GM19043 (cell line): ENCODE data around the gene SF3B3.

ENCODE experiments used
- ATAC-seq: cut with Tn5 transposase; IDR thresholded peaks from one replicate; pipeline ENCODE4 v1.9.1; 2021; ENCODE audit warnings: low read depth; ENCODE audit not compliant: unreplicated experiment

SF3B3 gene

DNA sequence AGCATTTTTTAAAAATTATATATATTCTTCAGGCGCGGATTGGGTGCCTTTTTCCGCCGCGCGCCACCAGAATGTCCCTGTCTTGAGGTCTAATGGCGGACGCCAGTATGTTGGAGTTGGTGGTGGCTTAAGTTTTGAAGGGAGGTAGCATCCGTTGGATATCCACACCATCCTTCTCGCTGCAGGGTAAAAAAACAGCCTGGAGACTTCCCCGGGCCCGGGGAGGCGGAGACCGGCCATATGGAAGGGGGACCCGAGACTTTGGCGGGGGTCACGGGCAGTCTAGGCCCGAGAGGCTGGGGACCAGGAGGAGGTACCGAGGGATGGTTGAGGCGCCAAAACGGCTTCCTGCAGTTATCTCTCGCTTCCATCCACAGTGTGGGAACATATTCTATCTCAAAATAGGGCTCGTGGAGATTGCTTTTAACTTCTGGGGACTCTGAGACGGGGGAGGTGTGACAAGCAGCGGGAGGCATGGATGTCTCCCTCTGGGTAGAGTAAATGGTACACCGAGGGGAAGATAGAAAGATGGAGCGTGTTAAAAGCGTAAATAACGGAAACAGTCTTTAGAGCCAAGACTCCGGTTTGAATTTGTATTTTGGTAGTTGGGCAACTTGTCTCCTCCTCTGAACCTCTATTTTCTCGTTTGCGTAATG, at the start of gene SF3B3:
TSS of gene SF3B3 (plus strand) at position 74 of the 656 bp plus-strand sequence. CDS start 2,841 bp downstream, outside the sequence.
- ATAC-seq, result no peak

- ATAC-seq, result no peak
Observed at GRCh38 chr16:70474320-70475053, 49.1 kb upstream of the SF3B3 start.

DNA sequence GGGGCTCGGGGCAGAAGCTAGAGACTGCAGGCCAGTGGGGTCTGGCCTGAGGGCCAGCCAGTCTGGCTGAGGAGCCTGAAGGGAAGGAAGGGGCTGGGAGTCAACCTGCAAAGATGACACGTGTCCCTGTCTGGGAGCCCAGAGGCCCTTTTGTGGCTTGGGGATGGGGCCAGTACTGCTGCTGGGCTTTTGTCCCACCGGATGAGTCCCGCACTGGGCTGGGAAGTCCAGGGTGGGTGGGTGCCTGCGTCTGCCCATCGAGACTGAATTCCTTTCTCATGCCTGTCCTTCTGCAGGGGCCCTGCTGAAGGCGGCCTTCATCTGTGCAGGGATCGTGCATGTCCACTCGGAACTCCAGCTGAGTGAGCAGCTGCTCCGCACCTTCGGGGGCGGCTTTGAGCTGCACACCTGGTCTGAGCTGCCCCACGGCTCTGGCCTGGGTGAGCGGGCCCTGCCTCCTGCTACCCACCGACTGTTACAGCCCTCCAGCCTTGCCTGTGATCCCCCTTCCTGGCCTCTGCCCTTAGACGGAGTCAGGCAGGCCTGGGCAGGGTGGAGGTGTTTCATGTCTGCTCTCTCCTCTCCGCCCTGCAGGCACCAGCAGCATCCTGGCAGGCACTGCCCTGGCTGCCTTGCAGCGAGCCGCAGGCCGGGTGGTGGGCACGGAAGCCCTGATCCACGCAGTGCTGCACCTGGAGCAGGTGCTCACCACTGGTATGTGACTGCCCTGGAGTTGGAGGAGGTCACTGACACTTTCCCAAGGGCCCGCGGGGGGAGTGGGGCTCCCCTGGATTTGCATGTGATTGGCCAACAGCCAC, 48.4 kb upstream of the SF3B3 start:
- no peak for ATAC-seq

- ATAC-seq, result peak; percentile 91
Observed at GRCh38 chr16:70476272-70477020, 47.2 kb upstream of the SF3B3 start.

DNA sequence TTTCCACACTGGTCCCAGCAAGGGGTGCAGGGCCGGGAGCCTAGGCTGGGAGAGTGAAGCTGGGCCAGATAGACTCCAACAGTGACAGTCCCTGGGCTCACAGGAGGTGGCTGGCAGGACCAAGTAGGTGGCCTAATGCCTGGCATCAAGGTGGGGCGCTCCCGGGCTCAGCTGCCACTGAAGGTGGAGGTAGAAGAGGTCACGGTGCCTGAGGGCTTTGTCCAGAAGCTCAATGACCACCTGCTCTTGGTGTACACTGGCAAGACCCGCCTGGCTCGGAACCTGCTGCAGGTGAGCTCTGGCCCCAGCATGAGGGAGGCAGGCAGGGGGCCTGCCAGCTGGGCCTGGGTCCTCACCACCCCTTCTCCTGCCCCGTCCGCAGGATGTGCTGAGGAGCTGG, 45.4 kb upstream of the SF3B3 start:
- ATAC-seq, result no peak

GRCh38 chr16:70478912-70479341, 44.7 kb upstream of the SF3B3 start:
- no peak for ATAC-seq

DNA sequence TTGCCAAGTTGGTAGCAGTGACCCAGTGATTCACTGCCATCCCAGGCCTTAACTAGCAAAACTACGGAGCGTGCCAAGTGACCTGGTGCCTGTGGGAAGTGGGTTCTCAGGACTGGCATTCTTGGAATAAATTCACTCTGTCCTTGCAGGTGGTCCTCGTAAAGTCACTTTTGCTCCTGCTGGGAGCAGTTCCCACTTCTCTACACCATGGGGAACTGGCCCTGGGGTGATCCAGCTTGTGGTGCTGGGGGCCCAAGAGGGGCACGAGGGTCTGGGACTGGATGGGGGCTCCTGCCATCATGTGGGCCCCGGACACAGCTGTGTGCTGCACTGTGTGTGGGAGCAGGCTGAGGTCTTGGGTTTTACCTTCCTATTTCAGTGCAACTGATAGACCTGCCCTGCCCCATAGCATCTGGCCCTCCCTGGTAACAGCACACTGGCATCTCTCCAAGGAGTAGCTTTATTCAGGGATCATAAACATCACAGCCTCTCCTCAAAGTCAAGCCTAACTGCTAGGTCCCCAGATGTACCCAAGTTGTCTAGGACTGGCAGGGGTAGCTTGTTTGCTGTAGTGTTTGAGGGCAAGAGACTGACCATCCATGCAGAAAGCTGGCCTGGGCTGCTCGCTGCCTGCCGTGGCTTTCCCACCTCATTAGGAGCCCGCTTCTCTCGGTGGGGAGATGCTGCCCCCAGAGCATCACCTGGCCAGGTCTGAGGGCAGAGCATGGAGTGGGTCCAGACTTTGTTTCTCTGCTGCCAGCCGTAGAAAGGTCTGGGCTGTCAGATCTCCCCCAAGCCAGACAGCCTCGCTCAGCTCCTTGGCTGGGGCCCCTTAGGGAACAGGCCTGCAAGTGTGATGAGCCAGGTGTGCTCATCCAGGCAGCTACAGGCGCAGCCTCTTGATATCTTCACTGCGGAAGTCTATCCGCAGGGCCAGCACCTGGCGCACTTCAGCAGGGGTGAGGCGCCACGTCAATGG, 43.2 kb upstream of the SF3B3 start:
- ATAC-seq, result no peak

GRCh38 chr16:70481929-70482536, 41.6 kb upstream of the SF3B3 start:
- no peak for ATAC-seq

DNA sequence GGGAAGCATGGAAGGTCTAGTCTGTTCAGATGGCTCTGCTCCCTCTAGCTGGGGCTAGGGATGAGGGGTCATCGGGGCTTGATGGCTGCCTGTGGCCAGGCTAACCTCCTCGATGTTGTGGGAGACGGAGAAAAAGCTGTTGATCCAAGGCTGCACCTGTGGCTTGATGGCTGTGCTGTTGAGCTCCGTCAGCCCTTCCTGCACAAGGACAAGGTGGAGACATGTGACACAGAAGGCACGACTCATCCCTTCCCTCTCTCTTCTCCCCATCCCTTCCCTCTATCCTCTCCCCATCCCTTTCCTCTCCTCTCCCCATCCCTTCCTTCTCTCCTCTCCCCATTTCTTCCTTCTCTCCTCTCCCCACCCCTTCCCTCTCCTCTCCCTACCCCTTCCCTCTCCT, 41.0 kb upstream of the SF3B3 start:
- no peak for ATAC-seq

DNA sequence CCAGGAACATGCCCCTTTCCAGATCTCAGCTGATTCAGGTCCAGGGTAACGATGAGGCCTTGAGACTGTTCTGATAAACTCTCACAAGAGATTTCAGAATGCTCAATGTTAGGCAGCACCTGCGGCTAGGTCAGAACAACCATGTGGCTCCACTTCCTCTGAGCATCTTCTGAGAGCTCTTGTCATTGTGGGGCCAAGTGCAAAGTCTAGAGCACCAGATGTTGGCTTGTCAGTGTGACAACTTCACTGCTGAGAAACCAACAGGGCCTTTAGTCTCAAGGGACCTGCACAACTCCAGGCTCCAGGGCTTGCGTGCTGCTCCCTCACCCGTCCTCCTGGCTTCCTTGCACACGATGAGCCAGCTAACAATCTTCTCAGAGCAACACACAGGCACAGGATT, 40.2 kb upstream of the SF3B3 start:
- peak; percentile 81 for ATAC-seq

GRCh38 chr16:70484867-70485266, 38.7 kb upstream of the SF3B3 start:
- ATAC-seq, result no peak

DNA sequence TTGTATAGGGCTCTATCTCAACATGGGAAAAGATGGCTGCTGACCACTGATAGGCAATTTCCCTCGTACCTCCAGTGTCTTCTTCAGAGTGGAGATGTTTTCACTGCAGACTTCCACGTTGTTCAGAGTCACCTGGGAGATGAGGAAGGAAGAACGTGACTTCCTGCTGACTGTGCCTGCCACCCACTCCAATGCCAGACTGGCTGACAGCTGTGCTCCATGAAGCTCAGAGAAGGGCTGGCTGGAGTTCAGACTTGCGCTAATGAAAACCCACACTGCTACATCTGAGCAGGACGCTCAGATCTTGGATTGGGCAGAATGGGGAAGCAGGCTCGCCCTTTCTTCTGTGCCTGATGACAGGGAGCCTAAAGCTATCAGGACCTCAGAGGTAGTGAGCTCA, 33.4 kb upstream of the SF3B3 start:
- no peak for ATAC-seq

DNA sequence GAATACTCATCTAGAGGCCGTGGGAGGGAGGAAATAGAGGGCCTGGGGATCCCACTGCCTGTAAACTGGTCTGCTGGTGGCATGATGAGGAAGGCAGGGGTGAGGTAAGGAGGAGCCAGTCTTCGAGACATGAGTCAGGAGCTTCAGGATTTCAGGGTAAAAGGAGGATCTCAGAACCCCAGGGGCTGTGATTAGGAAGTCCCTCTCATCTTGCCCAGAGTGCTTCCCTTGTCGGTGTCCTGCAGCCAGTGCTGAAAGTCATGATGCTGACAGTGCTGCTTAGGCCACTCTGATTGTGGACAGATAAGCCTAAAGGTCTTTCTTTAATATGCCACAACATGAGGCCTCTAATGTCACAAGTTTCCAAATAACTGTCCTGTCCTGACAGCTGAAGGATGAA, 29.8 kb upstream of the SF3B3 start:
- ATAC-seq, result no peak

- ATAC-seq, result no peak
Observed at GRCh38 chr16:70494202-70494770, 29.3 kb upstream of the SF3B3 start.

DNA sequence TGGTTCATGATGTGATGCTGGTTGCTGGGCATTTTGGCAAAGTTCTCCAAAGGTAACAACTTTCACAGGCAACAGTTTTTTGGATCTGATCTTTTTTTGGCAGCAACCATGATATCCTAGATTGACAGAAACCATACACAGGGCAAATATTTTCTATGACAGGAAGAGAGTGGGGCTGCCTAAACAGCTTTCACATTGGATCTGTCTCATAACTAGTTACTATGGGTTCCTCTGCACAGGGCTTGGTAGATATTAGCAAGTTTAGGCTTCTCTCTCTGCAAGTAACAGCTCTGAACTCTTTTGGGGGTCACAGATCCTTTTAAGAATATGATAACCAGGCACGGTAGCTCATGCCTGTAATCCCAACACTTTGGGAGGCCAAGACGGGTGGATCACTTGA, 28.8 kb upstream of the SF3B3 start:
- no peak for ATAC-seq

GRCh38 chr16:70495425-70496182, 28.0 kb upstream of the SF3B3 start:
- no peak for ATAC-seq

DNA sequence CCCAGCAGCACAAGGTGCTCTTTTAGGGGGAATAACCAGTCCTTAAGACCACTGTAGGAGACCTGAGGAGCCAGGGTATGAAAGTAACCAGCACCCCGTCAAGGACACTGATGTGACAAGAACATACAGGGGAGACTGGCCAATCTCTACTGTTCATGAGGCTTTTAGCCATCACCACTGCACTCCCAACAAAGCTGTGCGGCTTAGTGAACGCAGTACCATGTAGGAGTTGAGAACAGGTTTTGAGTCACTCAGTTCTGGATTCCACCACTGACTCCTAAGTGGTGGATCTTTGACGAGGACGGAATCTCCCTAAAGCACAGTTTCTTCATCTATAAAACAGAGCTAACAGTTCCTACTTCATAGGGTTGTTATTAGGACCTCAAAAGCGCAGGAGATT, 27.1 kb upstream of the SF3B3 start:
- ATAC-seq, result no peak

- ATAC-seq, result no peak
Observed at GRCh38 chr16:70508752-70509151, 14.9 kb upstream of the SF3B3 start.
